DMS53 treated with DMSO at 0.1 percent for 48 hours (cell line): ENCODE measurements around the gene POLR2L.

Experiments
- DNase-seq: peaks from one replicate; lab custom pipeline; 2025; ENCODE audit not compliant: unreplicated experiment; lab: John Stamatoyannopoulos, UW

The POLR2L gene

GRCh38 chr11:869399-870126 lies 27.2 kb upstream of the POLR2L start:
- DNase-seq = no peak

GRCh38 chr11:868802-869201 lies 26.5 kb upstream of the POLR2L start:
- no peak for DNase-seq

GRCh38 chr11:868394-868793 lies 26.1 kb upstream of the POLR2L start:
- DNase-seq = no peak

- DNase-seq = no peak
Observed at GRCh38 chr11:867856-868358, 25.6 kb upstream of the POLR2L start.

- DNase-seq = no peak
Observed at GRCh38 chr11:866481-866880, 24.2 kb upstream of the POLR2L start.

GRCh38 chr11:865462-866430 lies 23.4 kb upstream of the POLR2L start:
- no peak for DNase-seq

GRCh38 chr11:864898-865297 lies 22.6 kb upstream of the POLR2L start:
- DNase-seq = no peak

- no peak for DNase-seq
Observed at GRCh38 chr11:863910-864827, 21.8 kb upstream of the POLR2L start.

- DNase-seq = no peak
Observed at GRCh38 chr11:863023-863909, 20.9 kb upstream of the POLR2L start.

GRCh38 chr11:862696-863022 lies 20.3 kb upstream of the POLR2L start:
- DNase-seq = no peak

GRCh38 chr11:862081-862661 lies 19.8 kb upstream of the POLR2L start:
- DNase-seq = no peak

GRCh38 chr11:861105-861479 lies 18.8 kb upstream of the POLR2L start:
- DNase-seq = no peak

GRCh38 chr11:860234-861104 lies 18.1 kb upstream of the POLR2L start:
- DNase-seq = no peak

- no peak for DNase-seq
Observed at GRCh38 chr11:859394-860131, 17.2 kb upstream of the POLR2L start.

GRCh38 chr11:858762-859339 lies 16.5 kb upstream of the POLR2L start:
- no peak for DNase-seq

- DNase-seq = no peak
Observed at GRCh38 chr11:858053-858761, 15.9 kb upstream of the POLR2L start.

- DNase-seq = no peak
Observed at GRCh38 chr11:856397-856796, 14.1 kb upstream of the POLR2L start.
